GM06990 (cell line): ENCODE measurements around the gene SEPTIN8.

Experiments used
- DNase-seq: peaks from one replicate; pipeline ENCODE4 v3.0.0-alpha.2; 2011; ENCODE audit not compliant: insufficient read length; ENCODE audit errors: extremely low read depth
- H3K27me3 ChIP-seq: replicated peaks from 2 replicates; pipeline ENCODE4 v1.6.0; 2011; ENCODE audit warnings: low read length; ENCODE audit not compliant: control insufficient read depth, insufficient read depth
- H3K36me3 ChIP-seq: 2 replicates; pipeline ENCODE4 v1.5.1; 2011; ENCODE audit warnings: low read length; ENCODE audit not compliant: control insufficient read depth, insufficient read depth
- H3K4me3 ChIP-seq: replicated peaks from 2 replicates; pipeline ENCODE4 v1.5.1; 2011; ENCODE audit warnings: low read depth, mild to moderate bottlenecking, control low read depth, low read length
- TF ChIP-seq, protein P1 (sequence below): IDR thresholded peaks from 2 replicates; pipeline ENCODE4 v1.5.1; 2011; ENCODE audit warnings: low read length, control low read depth, mild to moderate bottlenecking, inconsistent platforms; ENCODE audit not compliant: insufficient read depth, poor library complexity, severe bottlenecking

SEPTIN8 gene

DNA sequence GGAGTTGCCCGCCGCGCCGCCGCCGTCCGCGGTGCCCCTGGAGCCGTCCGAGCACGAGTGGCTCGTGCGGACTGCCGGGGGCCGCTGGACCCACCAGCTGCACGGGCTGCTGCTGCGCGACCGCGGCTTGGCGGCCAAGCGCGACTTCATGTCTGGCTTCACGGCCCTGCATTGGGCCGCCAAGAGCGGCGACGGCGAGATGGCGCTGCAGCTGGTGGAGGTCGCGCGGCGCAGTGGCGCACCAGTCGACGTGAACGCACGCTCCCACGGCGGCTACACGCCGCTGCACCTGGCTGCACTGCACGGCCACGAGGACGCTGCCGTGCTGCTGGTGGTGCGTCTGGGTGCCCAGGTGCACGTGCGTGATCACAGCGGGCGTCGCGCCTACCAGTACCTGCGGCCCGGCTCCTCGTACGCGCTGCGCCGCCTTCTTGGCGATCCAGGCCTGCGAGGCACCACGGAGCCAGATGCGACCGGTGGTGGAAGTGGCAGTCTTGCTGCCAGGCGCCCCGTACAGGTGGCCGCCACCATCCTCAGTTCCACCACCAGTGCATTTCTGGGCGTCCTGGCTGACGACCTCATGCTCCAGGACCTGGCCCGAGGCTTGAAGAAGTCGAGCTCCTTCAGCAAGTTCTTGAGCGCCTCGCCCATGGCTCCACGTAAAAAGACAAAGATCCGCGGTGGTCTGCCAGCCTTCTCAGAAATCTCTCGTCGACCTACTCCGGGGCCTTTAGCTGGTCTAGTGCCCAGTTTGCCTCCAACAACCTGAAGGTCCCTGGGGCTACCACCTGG, 37.7 kb upstream of the SEPTIN8 start:
- no peak for DNase-seq
- no peaks in the 10 kb centered on the region for H3K27me3 ChIP-seq
- no peak overlapping the region for H3K4me3 ChIP-seq
- TF ChIP-seq, protein P1, sequence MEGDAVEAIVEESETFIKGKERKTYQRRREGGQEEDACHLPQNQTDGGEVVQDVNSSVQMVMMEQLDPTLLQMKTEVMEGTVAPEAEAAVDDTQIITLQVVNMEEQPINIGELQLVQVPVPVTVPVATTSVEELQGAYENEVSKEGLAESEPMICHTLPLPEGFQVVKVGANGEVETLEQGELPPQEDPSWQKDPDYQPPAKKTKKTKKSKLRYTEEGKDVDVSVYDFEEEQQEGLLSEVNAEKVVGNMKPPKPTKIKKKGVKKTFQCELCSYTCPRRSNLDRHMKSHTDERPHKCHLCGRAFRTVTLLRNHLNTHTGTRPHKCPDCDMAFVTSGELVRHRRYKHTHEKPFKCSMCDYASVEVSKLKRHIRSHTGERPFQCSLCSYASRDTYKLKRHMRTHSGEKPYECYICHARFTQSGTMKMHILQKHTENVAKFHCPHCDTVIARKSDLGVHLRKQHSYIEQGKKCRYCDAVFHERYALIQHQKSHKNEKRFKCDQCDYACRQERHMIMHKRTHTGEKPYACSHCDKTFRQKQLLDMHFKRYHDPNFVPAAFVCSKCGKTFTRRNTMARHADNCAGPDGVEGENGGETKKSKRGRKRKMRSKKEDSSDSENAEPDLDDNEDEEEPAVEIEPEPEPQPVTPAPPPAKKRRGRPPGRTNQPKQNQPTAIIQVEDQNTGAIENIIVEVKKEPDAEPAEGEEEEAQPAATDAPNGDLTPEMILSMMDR, result no peak
- no peaks in the 10 kb centered on the region for H3K36me3 ChIP-seq

DNA sequence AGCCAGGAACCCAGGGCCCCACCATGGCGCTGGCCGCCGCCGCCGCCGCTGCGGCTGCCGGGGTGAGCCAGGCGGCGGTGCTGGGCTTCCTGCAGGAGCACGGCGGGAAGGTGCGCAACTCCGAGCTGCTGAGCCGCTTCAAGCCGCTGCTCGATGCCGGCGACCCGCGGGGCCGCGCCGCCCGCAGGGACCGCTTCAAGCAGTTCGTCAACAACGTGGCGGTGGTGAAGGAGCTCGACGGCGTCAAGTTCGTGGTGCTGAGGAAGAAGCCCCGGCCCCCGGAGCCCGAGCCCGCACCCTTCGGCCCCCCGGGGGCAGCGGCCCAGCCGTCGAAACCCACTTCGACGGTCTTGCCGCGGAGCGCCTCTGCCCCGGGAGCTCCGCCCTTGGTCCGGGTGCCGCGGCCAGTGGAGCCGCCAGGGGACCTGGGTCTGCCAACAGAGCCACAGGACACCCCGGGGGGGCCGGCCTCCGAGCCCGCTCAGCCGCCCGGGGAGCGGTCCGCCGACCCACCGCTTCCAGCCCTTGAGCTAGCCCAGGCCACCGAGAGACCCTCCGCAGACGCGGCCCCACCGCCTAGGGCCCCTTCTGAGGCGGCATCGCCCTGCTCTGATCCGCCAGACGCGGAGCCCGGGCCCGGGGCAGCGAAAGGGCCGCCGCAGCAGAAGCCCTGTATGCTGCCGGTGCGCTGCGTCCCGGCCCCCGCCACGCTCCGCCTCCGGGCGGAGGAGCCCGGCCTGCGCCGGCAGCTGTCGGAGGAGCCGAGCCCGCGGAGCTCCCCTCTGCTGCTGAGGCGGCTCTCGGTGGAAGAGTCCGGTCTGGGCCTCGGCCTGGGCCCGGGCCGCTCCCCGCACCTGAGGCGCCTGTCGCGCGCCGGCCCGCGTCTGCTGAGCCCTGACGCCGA, 36.8 kb upstream of the SEPTIN8 start:
- peak overlapping the region; percentile 40 for H3K4me3 ChIP-seq
- DNase-seq, result peak; percentile 56
- H3K27me3 ChIP-seq, result no peaks in the 10 kb centered on the region
- TF ChIP-seq, protein P1, result no peak
- H3K36me3 ChIP-seq, result no peaks in the 10 kb centered on the region

DNA sequence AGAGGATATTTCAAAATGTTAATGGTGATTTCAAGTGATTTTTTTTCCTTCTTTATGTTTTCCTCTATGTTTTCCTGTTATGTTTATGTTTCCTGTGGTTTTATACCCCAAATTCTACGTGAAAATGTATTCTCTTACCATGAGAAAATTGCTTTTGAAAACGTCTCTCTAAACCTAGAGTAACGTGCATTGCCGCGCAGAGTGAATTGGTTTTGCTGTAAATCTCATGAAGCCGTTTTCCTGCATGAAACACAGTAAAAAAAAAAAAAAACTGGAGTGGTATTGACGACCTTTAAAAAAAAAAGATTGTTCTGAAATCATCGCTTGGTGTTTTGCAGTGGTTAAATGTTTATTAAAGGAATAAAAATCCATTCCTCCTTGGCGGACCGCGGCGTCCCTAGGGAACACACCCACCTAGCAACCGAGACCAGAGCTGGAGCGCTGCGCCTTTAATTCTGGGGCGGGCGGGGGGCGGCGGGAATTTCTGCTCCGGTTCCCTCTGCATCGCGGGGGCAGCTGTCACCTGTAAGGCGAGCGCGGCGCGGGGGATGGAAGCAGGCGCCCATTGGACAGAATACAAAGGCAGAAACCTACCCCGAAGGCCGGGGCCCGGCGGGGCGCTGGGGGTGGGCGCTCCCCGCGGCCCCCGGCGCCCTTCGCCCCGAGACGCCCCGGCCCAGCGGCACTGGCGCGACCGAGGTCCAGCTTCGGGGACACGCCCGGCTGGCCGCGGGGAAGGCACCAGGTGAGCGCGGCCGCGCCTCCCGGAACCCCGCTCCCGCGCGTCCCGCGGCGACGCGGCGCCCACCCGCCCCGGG, 36.0 kb upstream of the SEPTIN8 start, which contains the start of gene SOWAHA:
Gene SOWAHA (plus strand): TSS at position 522 of the 818 bp plus-strand sequence. CDS start 320 bp downstream, outside the sequence.
- Histone ChIP-seq H3K36me3 (no peaks in the 10 kb centered on the region), H3K27me3 (no peaks in the 10 kb centered on the region), H3K4me3 (peak within 1 kb of the TSS; percentile 40)
- TF ChIP-seq, protein P1, result no peak
- DNase-seq, result no peak

DNA sequence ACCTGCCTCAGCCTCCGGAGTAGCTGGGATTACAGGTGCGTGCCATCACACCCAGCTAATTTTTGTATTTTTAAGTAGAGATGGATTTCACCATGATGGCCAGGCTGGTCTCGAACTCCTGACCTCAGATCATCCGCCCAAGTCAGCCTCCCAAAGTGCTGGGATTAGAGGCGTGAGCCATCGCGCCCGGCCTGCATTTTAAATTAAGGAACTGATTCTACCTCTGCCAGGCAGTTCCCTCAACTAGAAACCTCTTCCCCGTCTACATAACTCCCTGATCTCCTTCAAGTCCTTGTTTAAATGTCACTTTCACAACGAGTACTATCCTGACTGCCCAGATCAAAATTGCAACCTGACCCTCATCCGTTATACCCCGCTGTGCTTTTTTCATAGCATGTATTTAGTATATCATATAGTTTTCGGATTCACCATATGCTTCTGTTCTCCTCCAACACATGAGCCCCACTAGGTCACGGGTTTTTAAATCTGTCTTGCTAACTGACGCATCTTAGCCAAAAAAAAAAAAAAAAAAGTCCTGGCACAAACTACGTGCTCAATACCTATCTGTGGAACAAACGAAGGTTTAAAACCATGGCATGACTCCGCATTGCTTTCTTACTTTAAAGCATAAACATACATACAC, 35.2 kb upstream of the SEPTIN8 start:
- no peak overlapping the region for H3K4me3 ChIP-seq
- H3K27me3 ChIP-seq, result no peaks in the 10 kb centered on the region
- DNase-seq, result no peak
- TF ChIP-seq, protein P1, result no peak
- no peaks in the 10 kb centered on the region for H3K36me3 ChIP-seq

DNA sequence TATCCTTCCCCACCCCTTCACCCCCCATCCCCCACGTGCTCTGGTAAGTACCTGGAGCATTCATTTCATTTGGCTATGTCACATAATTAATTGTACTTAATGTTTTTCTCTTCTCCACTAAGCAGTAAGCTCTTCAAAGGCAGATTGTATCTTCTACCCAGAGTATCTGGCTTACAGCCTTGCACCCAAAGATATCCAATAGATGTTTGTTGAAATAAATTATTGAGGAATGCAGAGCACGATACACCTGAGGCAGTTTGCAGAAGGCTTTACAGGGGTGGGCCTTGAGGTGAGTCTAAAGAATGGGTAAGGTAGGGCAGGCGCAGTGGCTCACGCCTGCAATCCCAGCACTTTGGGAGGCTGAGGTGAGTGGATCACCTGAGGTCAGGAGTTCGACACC, 33.6 kb upstream of the SEPTIN8 start:
- H3K27me3 ChIP-seq, result no peaks in the 10 kb centered on the region
- no peak for DNase-seq
- no peaks in the 10 kb centered on the region for H3K36me3 ChIP-seq
- TF ChIP-seq, protein P1, result no peak
- no peak overlapping the region for H3K4me3 ChIP-seq
